Measurements from ENCODE around the gene ZIK1. TPM values are rescaled to one million over a fixed set of nuclear protein-coding genes. Genes with fewer than 3 reads are reported as not detected.

ZIK1 gene
- total RNA-seq, 4 donors from 2014 or later: 0.65 to 8.7 (median 3.9) TPM

GRCh38 chr19:57637379-57637778 is 53.4 kb downstream of the ZIK1 start:
- TF ChIP-seq, protein P1, sequence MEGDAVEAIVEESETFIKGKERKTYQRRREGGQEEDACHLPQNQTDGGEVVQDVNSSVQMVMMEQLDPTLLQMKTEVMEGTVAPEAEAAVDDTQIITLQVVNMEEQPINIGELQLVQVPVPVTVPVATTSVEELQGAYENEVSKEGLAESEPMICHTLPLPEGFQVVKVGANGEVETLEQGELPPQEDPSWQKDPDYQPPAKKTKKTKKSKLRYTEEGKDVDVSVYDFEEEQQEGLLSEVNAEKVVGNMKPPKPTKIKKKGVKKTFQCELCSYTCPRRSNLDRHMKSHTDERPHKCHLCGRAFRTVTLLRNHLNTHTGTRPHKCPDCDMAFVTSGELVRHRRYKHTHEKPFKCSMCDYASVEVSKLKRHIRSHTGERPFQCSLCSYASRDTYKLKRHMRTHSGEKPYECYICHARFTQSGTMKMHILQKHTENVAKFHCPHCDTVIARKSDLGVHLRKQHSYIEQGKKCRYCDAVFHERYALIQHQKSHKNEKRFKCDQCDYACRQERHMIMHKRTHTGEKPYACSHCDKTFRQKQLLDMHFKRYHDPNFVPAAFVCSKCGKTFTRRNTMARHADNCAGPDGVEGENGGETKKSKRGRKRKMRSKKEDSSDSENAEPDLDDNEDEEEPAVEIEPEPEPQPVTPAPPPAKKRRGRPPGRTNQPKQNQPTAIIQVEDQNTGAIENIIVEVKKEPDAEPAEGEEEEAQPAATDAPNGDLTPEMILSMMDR (IDR thresholded peaks at IDR 0.05; ENCODE audit: low read depth): no peak

GRCh38 chr19:57641715-57642234 is 57.8 kb downstream of the ZIK1 start:
- TF ChIP-seq, protein P1 (IDR thresholded peaks at IDR 0.05; ENCODE audit: low read depth): no peak

DNA sequence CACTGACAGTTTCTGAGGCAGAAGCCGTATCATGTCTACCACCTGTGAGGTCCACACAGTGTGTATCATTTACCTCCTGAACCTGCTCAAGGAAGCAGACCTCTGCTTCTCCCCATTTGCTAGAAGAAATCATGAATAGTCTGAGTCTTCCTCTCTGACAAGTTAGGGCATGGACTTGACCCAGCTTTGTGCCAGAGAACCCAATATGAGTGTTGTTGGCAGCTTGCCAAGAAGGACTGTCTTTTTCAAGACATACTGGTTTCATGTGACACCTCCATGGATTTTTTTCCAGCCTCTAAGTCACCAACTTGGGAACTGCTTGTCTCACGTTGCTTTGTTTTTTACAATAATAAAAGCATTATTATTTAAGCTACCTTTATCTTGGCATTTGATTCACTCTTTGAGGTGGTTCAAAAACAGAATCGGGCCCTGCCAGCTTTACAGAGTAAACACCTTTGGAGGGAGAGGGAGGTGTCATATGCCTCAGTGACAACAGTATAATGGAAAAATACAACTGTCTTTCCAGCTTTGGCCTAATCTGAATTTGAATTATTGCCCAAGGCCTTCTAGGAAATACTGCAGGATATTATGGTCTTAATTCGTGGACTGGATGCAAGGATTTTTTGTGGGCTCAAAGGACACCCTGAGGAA is 58.6 kb downstream of the ZIK1 start:
- TF ChIP-seq, protein P1 (IDR thresholded peaks at IDR 0.05; ENCODE audit: low read depth): no peak

Other genes starting within 250 kb of the ZIK1 start
- gene ZNF304, start 232.9 kb upstream of the ZIK1 start, total RNA-seq: 1 to 10 TPM; 6.1 to 9.7 (median 7.0) TPM
- gene TRAPPC2B, start 220.6 kb upstream of the ZIK1 start, total RNA-seq: 10 to 100 TPM in 3 of 4 donors, 1 to 10 TPM in 1; 9.4 to 24.3 (median 22.4) TPM
- 1 to 10 TPM; 1.1 to 4.8 (median 2.5) TPM for gene ZNF547, start 220.6 kb upstream of the ZIK1 start, total RNA-seq
- gene ZNF548, start 194.3 kb upstream of the ZIK1 start, total RNA-seq: 10 to 100 TPM; 16.6 to 37.4 (median 17.3) TPM
- 10 to 100 TPM in 3 of 4 donors, 1 to 10 TPM in 1; 8.0 to 14.1 (median 12.4) TPM for gene ZNF17, start 173.0 kb upstream of the ZIK1 start, total RNA-seq
- 1 to 10 TPM; 2.9 to 5.1 (median 3.8) TPM for gene ZNF749, start 148.8 kb upstream of the ZIK1 start, total RNA-seq
- 1 to 10 TPM in 1 of 4 donors, under 1 TPM in 3; 0.22 to 1.1 (median 0.72) TPM for gene VN1R1, start 127.0 kb upstream of the ZIK1 start, total RNA-seq
- gene ZNF772, start 106.6 kb upstream of the ZIK1 start, total RNA-seq: 10 to 100 TPM in 3 of 4 donors, 1 to 10 TPM in 1; 6.2 to 18.6 (median 11.5) TPM
- 10 to 100 TPM in 1 of 4 donors, 1 to 10 TPM in 3; 7.7 to 13.4 (median 9.5) TPM for gene ZNF419, start 96.4 kb upstream of the ZIK1 start, total RNA-seq
- 10 to 100 TPM in 3 of 4 donors, 1 to 10 TPM in 1; 6.5 to 16.5 (median 14.3) TPM for gene ZNF773, start 84.2 kb upstream of the ZIK1 start, total RNA-seq
- 1 to 10 TPM; 4.1 to 4.8 (median 4.5) TPM for gene ZNF549, start 56.8 kb upstream of the ZIK1 start, total RNA-seq
- 1 to 10 TPM; 6.6 to 8.1 (median 7.5) TPM for gene ZNF550, start 24.3 kb upstream of the ZIK1 start, total RNA-seq
- 1 to 10 TPM; 2.9 to 4.7 (median 3.4) TPM for gene ZNF416, start 5.2 kb upstream of the ZIK1 start, total RNA-seq
- gene ZNF530, start 15.7 kb downstream of the ZIK1 start, total RNA-seq: 1 to 10 TPM; 1.1 to 3.8 (median 2.6) TPM
- gene ZNF134, start 30.1 kb downstream of the ZIK1 start, total RNA-seq: 10 to 100 TPM; 10.6 to 20.3 (median 13.1) TPM
- 10 to 100 TPM in 2 of 4 donors, 1 to 10 TPM in 2; 8.2 to 11.0 (median 10.0) TPM for gene ZNF211, start 49.0 kb downstream of the ZIK1 start, total RNA-seq
- not detected for gene ZSCAN4, start 84.8 kb downstream of the ZIK1 start, total RNA-seq
- gene ZNF551, start 97.8 kb downstream of the ZIK1 start, total RNA-seq: 1 to 10 TPM; 3.6 to 6.8 (median 6.3) TPM
- 1 to 10 TPM; 1.9 to 3.0 (median 2.7) TPM for gene ZNF154, start 125.1 kb downstream of the ZIK1 start, total RNA-seq
- gene ZNF671, start 143.5 kb downstream of the ZIK1 start, total RNA-seq: 1 to 10 TPM; 3.9 to 8.1 (median 6.4) TPM
- gene ZNF776, start 162.7 kb downstream of the ZIK1 start, total RNA-seq: 10 to 100 TPM in 2 of 4 donors, 1 to 10 TPM in 2; 8.8 to 10.9 (median 10.1) TPM
- 10 to 100 TPM; 17.8 to 22.5 (median 20.9) TPM for gene ZNF586, start 185.5 kb downstream of the ZIK1 start, total RNA-seq
- gene ZNF552, start 230.8 kb downstream of the ZIK1 start, total RNA-seq: 10 to 100 TPM in 1 of 4 donors, 1 to 10 TPM in 3; 3.9 to 10.4 (median 5.4) TPM
- 10 to 100 TPM; 10.0 to 17.5 (median 12.3) TPM for gene ZNF587B, start 246.2 kb downstream of the ZIK1 start, total RNA-seq

Measured in subcutaneous adipose tissue (tissue), 4 donors.